HG02642 (cell line): ENCODE measurements around the gene CCDC134.
A peak's percentile ranks its signal among the peaks of the same experiment; 100 is the strongest.

Experiments used
- ATAC-seq: cut with Tn5 transposase; IDR thresholded peaks from one replicate; pipeline ENCODE4 v1.9.1; 2021; ENCODE audit warnings: mild to moderate bottlenecking; ENCODE audit not compliant: unreplicated experiment, poor library complexity

CCDC134 gene

GRCh38 chr22:41800348-41801146 is at the start of gene CCDC134:
Gene CCDC134, plus strand, starts transcription at chr22:41800679. Its CDS starts 8,212 bp downstream, at chr22:41808891.
- ATAC-seq = peak; percentile 93

GRCh38 chr22:41752011-41752970 is 48.2 kb upstream of the CCDC134 start:
- no peak for ATAC-seq

GRCh38 chr22:41753984-41754383 is 46.5 kb upstream of the CCDC134 start:
- ATAC-seq = no peak

GRCh38 chr22:41757502-41757901 is 43.0 kb upstream of the CCDC134 start:
- ATAC-seq = no peak

GRCh38 chr22:41758231-41758630 is 42.2 kb upstream of the CCDC134 start:
- ATAC-seq = no peak

- no peak for ATAC-seq
Measured at GRCh38 chr22:41762980-41763779, 37.3 kb upstream of the CCDC134 start.

- ATAC-seq = no peak
Measured at GRCh38 chr22:41766476-41766875, 34.0 kb upstream of the CCDC134 start.

GRCh38 chr22:41768430-41768829 is 32.0 kb upstream of the CCDC134 start:
- ATAC-seq = no peak

GRCh38 chr22:41770715-41771468 is 29.6 kb upstream of the CCDC134 start:
- ATAC-seq = no peak

- no peak for ATAC-seq
Measured at GRCh38 chr22:41772198-41772597, 28.3 kb upstream of the CCDC134 start.

GRCh38 chr22:41772645-41773044 is 27.8 kb upstream of the CCDC134 start:
- ATAC-seq = no peak

- ATAC-seq = no peak
Measured at GRCh38 chr22:41775338-41775737, 25.1 kb upstream of the CCDC134 start.

GRCh38 chr22:41775976-41776375 is 24.5 kb upstream of the CCDC134 start:
- no peak for ATAC-seq

- ATAC-seq = no peak
Measured at GRCh38 chr22:41776381-41776780, 24.1 kb upstream of the CCDC134 start.

GRCh38 chr22:41777749-41778425 is 22.6 kb upstream of the CCDC134 start:
- no peak for ATAC-seq

- no peak for ATAC-seq
Measured at GRCh38 chr22:41779929-41780505, 20.5 kb upstream of the CCDC134 start.

GRCh38 chr22:41780746-41781505 is 19.6 kb upstream of the CCDC134 start:
- ATAC-seq = peak; percentile 91

GRCh38 chr22:41781507-41781906 is 19.0 kb upstream of the CCDC134 start:
- peak; percentile 28 for ATAC-seq
